ENCODE results near the gene ZBTB7C.

ZBTB7C gene

DNA sequence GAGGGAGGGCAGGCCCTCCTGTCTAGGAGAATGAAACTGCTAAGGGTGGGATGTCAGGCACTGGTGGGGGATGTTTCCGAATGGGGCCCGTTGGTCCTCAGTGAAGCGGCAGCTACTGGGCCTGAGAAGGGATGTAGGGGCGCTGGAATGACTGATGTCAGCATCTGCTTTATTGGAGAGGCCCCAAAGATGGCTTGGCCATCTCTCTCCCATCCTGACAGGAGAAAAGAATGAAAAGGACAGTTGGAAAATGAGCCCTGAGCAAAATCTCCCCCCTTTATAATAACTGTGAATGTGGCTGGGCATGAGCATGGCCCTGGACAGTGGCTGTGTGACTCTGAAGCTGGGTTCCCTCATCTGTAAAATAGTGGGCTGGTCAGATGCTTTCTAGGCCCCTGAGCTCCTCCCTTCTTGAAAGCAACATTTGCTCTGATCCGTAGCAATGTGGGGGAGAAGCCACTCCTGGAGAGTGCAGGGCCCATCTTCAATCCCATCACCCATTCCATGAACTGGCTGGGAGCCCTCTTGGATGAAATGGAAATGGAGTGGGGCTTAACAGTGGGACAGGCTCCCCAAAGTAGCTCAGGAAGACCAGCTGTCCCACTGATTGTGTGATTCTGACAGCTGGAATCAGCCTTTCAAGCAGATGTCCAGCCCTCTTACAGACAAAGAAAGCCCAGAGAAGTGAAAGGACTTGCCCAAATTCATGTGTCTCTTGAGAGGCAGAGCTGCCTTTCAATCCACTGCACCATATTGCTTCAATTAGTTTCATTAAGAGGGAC is 246.0 kb downstream of the ZBTB7C start:
- ChIA-PET POLR2A (no interaction called here), CTCF (interaction anchor here (2.1 kb wide), 1 partner anchor 282 kb away, joined by 5 read pairs; no protein-coding TSS in a partner anchor)
- TF ChIP-seq SP1 (IDR thresholded peaks at IDR 0.05) (no peak), TARDBP (IDR thresholded peaks at IDR 0.05) (no peak), FOXA1 (IDR thresholded peaks at IDR 0.05) (no peak), FOXM1 (IDR thresholded peaks at IDR 0.05; ENCODE audit: borderline replicate concordance) (no peak), HDGF (IDR thresholded peaks at IDR 0.05; ENCODE audit: borderline replicate concordance) (no peak), CTBP1 (IDR thresholded peaks at IDR 0.05; ENCODE audit: borderline replicate concordance) (no peak), NFRKB (IDR thresholded peaks at IDR 0.05) (no peak), ARNT (IDR thresholded peaks at IDR 0.05) (no peak), ELF4 (IDR thresholded peaks at IDR 0.05) (no peak), FOXK2 (IDR thresholded peaks at IDR 0.05) (no peak), SUZ12 (IDR thresholded peaks at IDR 0.05) (no peak), L3MBTL2 (conservative IDR thresholded peaks at IDR 0.05) (no peak), ZNF384 (IDR thresholded peaks at IDR 0.05) (no peak), LEF1 (IDR thresholded peaks at IDR 0.05; ENCODE audit: borderline replicate concordance) (no peak)
- TF ChIP-seq, protein P1, sequence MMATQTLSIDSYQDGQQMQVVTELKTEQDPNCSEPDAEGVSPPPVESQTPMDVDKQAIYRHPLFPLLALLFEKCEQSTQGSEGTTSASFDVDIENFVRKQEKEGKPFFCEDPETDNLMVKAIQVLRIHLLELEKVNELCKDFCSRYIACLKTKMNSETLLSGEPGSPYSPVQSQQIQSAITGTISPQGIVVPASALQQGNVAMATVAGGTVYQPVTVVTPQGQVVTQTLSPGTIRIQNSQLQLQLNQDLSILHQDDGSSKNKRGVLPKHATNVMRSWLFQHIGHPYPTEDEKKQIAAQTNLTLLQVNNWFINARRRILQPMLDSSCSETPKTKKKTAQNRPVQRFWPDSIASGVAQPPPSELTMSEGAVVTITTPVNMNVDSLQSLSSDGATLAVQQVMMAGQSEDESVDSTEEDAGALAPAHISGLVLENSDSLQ (IDR thresholded peaks at IDR 0.05) = no peak
- DNase-seq (ENCODE audit: extremely low spot score) = no peak

DNA sequence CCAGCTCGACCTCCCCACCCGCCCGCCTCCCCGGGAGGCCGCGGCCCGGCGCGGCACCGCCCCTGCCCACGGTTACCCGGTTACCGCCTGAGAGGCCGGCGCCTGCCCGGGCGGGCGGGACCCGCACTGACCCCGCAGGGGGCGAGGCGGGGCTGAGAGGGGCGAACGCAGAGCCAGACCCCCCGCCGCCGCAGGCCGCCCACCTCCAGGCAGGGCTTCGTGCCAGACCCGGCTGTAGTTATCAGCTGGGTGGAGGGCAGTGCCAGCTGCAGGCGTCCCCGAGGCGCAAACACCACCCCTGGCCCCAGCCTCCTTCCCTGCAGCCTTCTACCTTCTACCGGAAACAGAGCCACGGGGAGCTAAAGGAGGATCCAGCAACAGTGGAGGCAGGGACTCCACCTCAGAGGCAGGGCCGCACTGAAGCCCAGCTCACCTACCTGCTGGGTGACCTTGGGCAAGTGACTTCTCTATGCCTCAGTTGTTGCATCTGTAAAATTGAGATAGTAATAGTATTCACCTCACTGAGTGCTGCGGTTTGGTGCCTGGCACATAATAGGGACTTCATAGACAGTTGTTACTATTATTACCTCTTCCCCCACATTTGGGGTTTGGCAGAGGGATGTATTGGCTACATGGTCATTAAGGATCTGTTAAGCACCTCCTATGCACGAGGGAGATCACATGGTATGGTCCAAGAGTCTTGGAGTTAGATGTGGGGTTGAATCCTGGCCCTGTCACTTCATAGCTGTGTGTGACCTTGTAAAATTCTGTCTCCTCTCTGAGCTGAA is 247.1 kb downstream of the ZBTB7C start:
- CTCF ChIA-PET = interaction anchor here (2.1 kb wide), 1 partner anchor 283 kb away, joined by 5 read pairs; no protein-coding TSS in a partner anchor
- POLR2A ChIA-PET = no interaction called here
- no peak for TF ChIP-seq BHLHE40 (IDR thresholded peaks at IDR 0.05; ENCODE audit: borderline replicate concordance)
- TF ChIP-seq HDGF (IDR thresholded peaks at IDR 0.05; ENCODE audit: borderline replicate concordance) = no peak
- TF ChIP-seq SUZ12 (IDR thresholded peaks at IDR 0.05) = no peak
- TF ChIP-seq, protein P1 (IDR thresholded peaks at IDR 0.05) = no peak
- TF ChIP-seq ZNF384 (IDR thresholded peaks at IDR 0.05) = no peak
- TF ChIP-seq CTBP1 (IDR thresholded peaks at IDR 0.05; ENCODE audit: borderline replicate concordance) = no peak
- TF ChIP-seq FOXM1 (IDR thresholded peaks at IDR 0.05; ENCODE audit: borderline replicate concordance) = no peak
- no peak for TF ChIP-seq L3MBTL2 (conservative IDR thresholded peaks at IDR 0.05)
- TF ChIP-seq FOXK2 (IDR thresholded peaks at IDR 0.05) = no peak
- no peak for TF ChIP-seq LEF1 (IDR thresholded peaks at IDR 0.05; ENCODE audit: borderline replicate concordance)
- no peak for TF ChIP-seq ELF4 (IDR thresholded peaks at IDR 0.05)
- TF ChIP-seq SP1 (IDR thresholded peaks at IDR 0.05) = no peak
- TF ChIP-seq FOXA1 (IDR thresholded peaks at IDR 0.05) = no peak
- no peak for TF ChIP-seq TARDBP (IDR thresholded peaks at IDR 0.05)
- TF ChIP-seq NFRKB (IDR thresholded peaks at IDR 0.05) = no peak
- no peak for TF ChIP-seq ARNT (IDR thresholded peaks at IDR 0.05)
- DNase-seq (ENCODE audit: extremely low spot score) = peak; percentile 14

DNA sequence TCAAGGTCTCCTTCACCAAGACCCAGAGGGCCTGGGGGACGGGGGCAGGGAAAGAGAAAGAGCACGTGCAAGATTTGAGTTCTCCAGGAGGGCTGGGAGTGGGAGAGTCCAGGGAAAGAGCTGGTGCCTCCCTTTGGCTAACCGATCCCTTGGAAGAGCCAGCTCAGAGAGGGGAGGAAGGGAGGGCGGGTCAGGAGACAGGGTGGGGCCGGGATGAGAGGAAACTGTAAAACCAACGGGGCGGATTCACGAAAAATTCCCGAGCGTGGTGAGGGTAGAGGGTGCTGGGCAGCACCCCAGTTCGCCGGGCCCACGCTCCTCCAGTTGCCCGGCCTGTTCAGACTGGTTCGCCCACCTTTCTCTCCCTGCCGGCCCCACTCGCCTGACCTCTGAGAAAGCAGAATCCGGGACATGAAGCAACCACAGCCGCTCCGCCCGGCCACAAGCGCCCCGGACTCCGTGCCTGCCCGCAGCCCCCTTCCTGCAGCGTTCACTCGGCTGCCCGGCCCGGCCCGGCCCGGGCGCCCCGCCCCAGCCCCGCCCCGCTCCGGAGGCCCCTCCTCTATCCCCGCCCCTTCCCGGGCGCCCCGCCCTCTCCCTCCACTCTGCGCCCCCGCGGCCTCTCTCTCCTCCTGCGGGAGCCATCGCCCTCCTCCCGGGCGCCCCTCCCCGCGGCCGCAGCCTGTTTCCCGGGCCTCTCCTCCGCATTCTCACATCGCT is 247.8 kb downstream of the ZBTB7C start:
- CTCF ChIA-PET = interaction anchor here (2.1 kb wide), 1 partner anchor 284 kb away, joined by 5 read pairs; no protein-coding TSS in a partner anchor
- POLR2A ChIA-PET = interaction anchor here (0.6 kb wide), 1 partner anchor 11 kb away, joined by 3 read pairs; no protein-coding TSS in a partner anchor
- TF ChIP-seq BHLHE40 (IDR thresholded peaks at IDR 0.05; ENCODE audit: borderline replicate concordance) = no peak
- TF ChIP-seq ARNT (IDR thresholded peaks at IDR 0.05) = no peak
- TF ChIP-seq SP1 (IDR thresholded peaks at IDR 0.05) = no peak
- DNase-seq (ENCODE audit: extremely low spot score) = peak; percentile 81

DNA sequence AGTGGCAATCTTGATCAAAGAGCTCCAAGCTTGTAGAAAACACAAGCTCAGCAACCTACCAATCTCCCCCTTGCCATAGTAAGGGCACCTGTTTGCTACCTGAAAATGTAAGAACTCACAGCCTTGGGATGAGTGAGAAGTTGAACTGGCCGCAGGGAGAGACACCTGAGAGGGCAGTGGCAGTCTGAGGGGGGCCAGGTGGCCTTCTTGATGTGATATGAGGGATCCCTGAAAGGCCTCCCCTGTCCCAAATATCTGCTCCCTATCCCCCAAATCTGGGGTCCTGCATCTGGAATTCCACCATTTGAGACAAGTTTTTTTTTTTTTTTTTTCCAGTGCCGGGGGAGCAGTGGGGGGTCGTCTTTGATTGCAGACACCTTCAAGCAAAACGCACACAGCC is 248.6 kb downstream of the ZBTB7C start:
- no peak for DNase-seq (ENCODE audit: extremely low spot score)
- TF ChIP-seq ELF4 (IDR thresholded peaks at IDR 0.05) (no peak), NFRKB (IDR thresholded peaks at IDR 0.05) (no peak), FOXA1 (IDR thresholded peaks at IDR 0.05) (no peak), SUZ12 (IDR thresholded peaks at IDR 0.05) (no peak), LEF1 (IDR thresholded peaks at IDR 0.05; ENCODE audit: borderline replicate concordance) (no peak), BHLHE40 (IDR thresholded peaks at IDR 0.05; ENCODE audit: borderline replicate concordance) (no peak), SP1 (IDR thresholded peaks at IDR 0.05) (no peak), FOXK2 (IDR thresholded peaks at IDR 0.05) (no peak), ARNT (IDR thresholded peaks at IDR 0.05) (no peak)
- TF ChIP-seq, protein P1 (IDR thresholded peaks at IDR 0.05) = no peak
- ChIA-PET CTCF (no interaction called here), POLR2A (interaction anchor here (0.6 to 1.0 kb wide), 2 partner anchors 12 to 837 kb away, joined by 3 read pairs; no protein-coding TSS in a partner anchor)

DNA sequence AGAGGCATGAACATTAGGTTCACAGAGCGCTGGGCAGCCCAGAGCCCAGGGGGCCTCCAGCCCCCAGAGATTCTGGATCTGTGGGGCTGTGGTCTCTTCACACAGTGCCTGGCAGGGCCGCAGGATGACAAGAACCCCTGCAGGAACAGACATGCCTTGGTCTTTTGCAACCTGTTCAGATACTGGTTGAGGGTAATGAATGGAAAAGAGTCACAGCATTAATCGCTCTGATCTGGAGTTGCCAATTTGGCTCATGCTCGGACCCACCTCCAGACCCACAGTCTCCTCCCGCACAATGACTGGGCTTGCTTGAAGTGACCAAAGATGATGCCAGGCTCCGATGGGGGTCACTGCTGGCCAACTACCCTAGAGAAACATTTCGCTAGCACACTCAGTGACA is 249.4 kb downstream of the ZBTB7C start:
- DNase-seq (ENCODE audit: extremely low spot score) = no peak
- CTCF ChIA-PET = no interaction called here
- POLR2A ChIA-PET = interaction anchor here (1.0 kb wide), 1 partner anchor 13 kb away, joined by 3 read pairs; no protein-coding TSS in a partner anchor
- TF ChIP-seq HDGF (IDR thresholded peaks at IDR 0.05; ENCODE audit: borderline replicate concordance) = no peak
- TF ChIP-seq LEF1 (IDR thresholded peaks at IDR 0.05; ENCODE audit: borderline replicate concordance) = no peak
- no peak for TF ChIP-seq FOXM1 (IDR thresholded peaks at IDR 0.05; ENCODE audit: borderline replicate concordance)
- TF ChIP-seq FOXK2 (IDR thresholded peaks at IDR 0.05) = no peak
- TF ChIP-seq TARDBP (IDR thresholded peaks at IDR 0.05) = no peak
- no peak for TF ChIP-seq FOXA1 (IDR thresholded peaks at IDR 0.05)
- TF ChIP-seq L3MBTL2 (conservative IDR thresholded peaks at IDR 0.05) = no peak
- no peak for TF ChIP-seq BHLHE40 (IDR thresholded peaks at IDR 0.05; ENCODE audit: borderline replicate concordance)
- TF ChIP-seq SUZ12 (IDR thresholded peaks at IDR 0.05) = no peak
- TF ChIP-seq SP1 (IDR thresholded peaks at IDR 0.05) = no peak
- TF ChIP-seq, protein P1 (IDR thresholded peaks at IDR 0.05) = no peak
- no peak for TF ChIP-seq CTBP1 (IDR thresholded peaks at IDR 0.05; ENCODE audit: borderline replicate concordance)
- TF ChIP-seq ZNF384 (IDR thresholded peaks at IDR 0.05) = no peak
- no peak for TF ChIP-seq ELF4 (IDR thresholded peaks at IDR 0.05)
- TF ChIP-seq NFRKB (IDR thresholded peaks at IDR 0.05) = no peak
